Bronchial epithelial cell (primary cell): Measurements from ENCODE around the gene NTF3. TPM values are rescaled to one million over a fixed set of nuclear protein-coding genes. Genes with fewer than 3 reads are reported as not detected.
A peak's percentile ranks its signal among the peaks of the same experiment; 100 is the strongest.

Experiments
- DNase-seq: peaks from one replicate; pipeline ENCODE4 v3.0.0-alpha.2; 2010; ENCODE audit warnings: low read depth
- FAIRE-seq: peaks from 2 replicates; lab custom pipeline; 2011; peaks lifted over from hg19 to GRCh38; lab: Jason Lieb, UNC
- H3K27me3 ChIP-seq: 2 replicates; pipeline ENCODE4 v1.5.1; 2011; ENCODE audit warnings: low read length; ENCODE audit not compliant: control insufficient read depth, insufficient read depth
- H3K36me3 ChIP-seq: 2 replicates; pipeline ENCODE4 v1.5.1; 2011; ENCODE audit warnings: low read length; ENCODE audit not compliant: control insufficient read depth, insufficient read depth
- H3K4me3 ChIP-seq: 2 replicates; pipeline ENCODE4 v1.5.1; 2011; ENCODE audit warnings: mild to moderate bottlenecking, low read depth, low read length, control low read depth
- CTCF ChIP-seq: IDR thresholded peaks from 2 replicates; pipeline ENCODE4 v1.5.1; 2011; ENCODE audit warnings: mild to moderate bottlenecking, moderate library complexity, low read length, control low read depth, inconsistent platforms; ENCODE audit not compliant: insufficient read depth, severe bottlenecking
- total RNA-seq: library from RNA; depleted of rRNA; stranded (reverse); fragments of >200 nt; gene quantifications from 2 replicates; pipeline ENCODE4 v1.2.1, GENCODE V29; 2014

Gene NTF3
- total RNA-seq, 1 donor from 2014 or later = not detected

- DNase-seq = no peak
Observed at GRCh38 chr12:5511256-5511643, 79.3 kb downstream of the NTF3 start.

GRCh38 chr12:5511644-5512600 is 80.0 kb downstream of the NTF3 start:
- FAIRE-seq (no peak), DNase-seq (no peak)
- no peaks in the 10 kb centered on the region for H3K27me3 ChIP-seq

More at GRCh38 chr12:5511256-5511643, 79.3 kb downstream of the NTF3 start:
- no peak overlapping the region for H3K4me3 ChIP-seq
- peaks cover under 1% of the 10 kb centered on the region for H3K27me3 ChIP-seq
- TF ChIP-seq CTCF = no peak
- no peak for FAIRE-seq
- H3K36me3 ChIP-seq = no peaks in the 10 kb centered on the region

GRCh38 chr12:5512601-5512970 is 80.7 kb downstream of the NTF3 start:
- no peaks in the 10 kb centered on the region for H3K36me3 ChIP-seq
- H3K27me3 ChIP-seq = no peaks in the 10 kb centered on the region
- DNase-seq = no peak
- FAIRE-seq = no peak
- no peak overlapping the region for H3K4me3 ChIP-seq
- TF ChIP-seq CTCF = no peak

More at GRCh38 chr12:5511644-5512600, 80.0 kb downstream of the NTF3 start:
- no peak overlapping the region for H3K4me3 ChIP-seq
- H3K36me3 ChIP-seq = no peaks in the 10 kb centered on the region
- peak; percentile 44 for TF ChIP-seq CTCF

GRCh38 chr12:5513406-5513805 is 81.5 kb downstream of the NTF3 start:
- Histone ChIP-seq H3K4me3 (no peak overlapping the region), H3K36me3 (no peaks in the 10 kb centered on the region), H3K27me3 (no peaks in the 10 kb centered on the region)
- DNase-seq = no peak
- TF ChIP-seq CTCF = no peak
- no peak for FAIRE-seq

- TF ChIP-seq CTCF = no peak
- DNase-seq (no peak), FAIRE-seq (no peak)
- Histone ChIP-seq H3K27me3 (no peaks in the 10 kb centered on the region), H3K36me3 (no peaks in the 10 kb centered on the region), H3K4me3 (no peak overlapping the region)
Observed at GRCh38 chr12:5514016-5514415, 82.1 kb downstream of the NTF3 start.
